NCI-H345 (cell line): Measurements from ENCODE around the gene FGR.

Experiments used
- DNase-seq: peaks from one replicate; lab custom pipeline; 2025; lab: John Stamatoyannopoulos, UW

FGR gene

GRCh38 chr1:27600498-27601175, 34.3 kb downstream of the FGR start:
- DNase-seq: no peak

DNA sequence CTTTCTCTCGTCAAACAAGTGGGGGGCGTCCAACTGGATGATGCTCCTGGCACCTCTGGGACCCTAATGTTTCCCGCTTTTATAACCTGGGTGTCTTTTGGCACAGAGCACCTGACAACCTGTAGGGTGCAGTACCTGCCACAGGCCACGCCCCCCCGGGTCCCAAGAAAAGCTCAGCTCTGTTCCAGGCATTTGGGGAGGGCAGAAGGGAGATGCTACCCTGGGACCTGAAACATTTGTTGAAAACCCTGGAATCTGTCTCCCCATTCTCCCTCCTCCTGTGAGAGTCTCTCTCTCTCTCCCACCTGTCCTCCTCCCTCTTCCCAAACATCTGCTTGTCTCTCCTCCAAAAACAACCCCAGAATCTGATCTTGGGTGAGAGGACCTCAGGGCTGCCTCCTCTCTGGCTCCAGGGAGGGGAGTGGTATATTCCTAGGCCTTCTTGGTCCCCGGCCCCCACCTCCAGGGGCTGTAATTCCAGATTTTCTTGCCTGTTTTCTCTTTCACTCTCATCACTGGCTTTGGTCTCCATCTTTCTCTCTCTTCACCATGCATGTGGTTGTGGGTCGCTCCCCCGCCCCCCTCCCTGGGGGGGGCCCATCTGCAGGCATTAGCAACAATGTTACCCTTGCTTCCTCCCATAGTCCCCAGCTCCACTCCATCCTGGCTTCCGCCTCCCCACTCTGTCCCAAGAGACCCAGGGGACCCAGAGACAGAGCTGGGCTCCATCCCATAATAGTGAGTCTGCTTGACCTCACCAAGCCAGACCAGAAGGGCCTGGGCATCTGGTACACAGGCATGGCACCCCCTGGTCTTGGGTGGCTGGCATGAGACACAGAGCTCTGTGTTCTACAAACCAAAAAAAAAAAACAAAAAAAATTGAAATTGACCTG, 35.1 kb downstream of the FGR start:
- peak; percentile 51 for DNase-seq

GRCh38 chr1:27598902-27599528, 36.0 kb downstream of the FGR start:
- peak; percentile 84 for DNase-seq

DNA sequence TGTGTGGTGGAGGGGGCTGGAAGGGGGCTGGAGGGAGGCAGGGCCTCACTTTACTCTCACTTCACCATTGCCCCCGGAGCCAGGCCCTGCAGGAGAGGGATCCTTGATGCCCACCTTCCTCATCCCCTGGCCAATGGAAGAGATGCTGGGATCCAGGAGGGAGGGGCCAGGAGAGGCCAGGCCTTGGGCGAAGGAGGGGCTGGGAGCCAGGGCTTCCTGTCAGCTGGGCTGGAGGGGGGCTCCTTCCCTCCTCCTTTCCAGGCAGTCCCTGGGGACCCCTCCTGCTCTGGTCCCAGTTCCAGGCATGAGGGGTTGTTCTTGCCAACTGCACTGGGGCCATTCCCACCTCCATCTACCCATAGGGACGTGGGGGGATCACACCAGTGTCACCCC, 36.7 kb downstream of the FGR start:
- DNase-seq: no peak

- no peak for DNase-seq
Observed at GRCh38 chr1:27597516-27598294, 37.3 kb downstream of the FGR start.

DNA sequence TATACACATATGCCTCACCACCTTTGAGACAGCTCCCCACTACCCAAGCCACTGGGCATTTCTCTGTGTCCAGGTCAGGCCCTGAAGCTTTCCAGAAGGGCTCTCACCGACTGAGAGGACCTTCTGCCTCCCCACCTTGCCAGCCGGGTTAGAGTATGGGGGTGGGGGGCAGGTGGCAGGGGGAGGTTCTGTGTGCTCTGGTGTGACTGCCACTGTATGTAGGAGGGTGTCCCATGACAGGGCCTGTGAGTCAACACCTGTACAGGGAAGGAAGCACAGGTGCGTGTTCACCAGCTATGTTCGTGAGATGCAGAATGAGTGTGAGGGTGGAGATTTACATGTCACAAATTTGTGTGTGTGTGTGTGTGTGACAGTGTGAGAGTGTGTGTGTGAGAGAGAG, 38.0 kb downstream of the FGR start:
- no peak for DNase-seq

DNA sequence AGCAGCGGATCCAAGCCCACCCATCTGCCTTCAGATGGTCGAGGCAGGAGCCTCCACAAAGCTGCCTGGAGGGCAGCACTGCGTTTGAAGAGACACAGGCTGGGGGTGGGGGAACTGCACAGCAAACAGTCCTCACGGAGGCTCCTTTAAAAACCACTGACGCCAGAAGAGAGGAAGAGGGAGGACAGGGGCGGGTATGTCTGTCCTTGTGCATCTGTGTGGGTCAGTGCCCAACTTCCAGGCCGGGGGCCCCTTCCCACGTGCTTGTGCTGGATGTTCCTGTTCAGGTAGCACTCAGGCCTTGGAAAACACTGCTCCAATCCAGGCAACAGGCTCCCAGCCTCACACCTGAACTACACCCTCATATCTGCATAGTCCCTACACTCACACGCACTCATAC, 38.7 kb downstream of the FGR start:
- no peak for DNase-seq

DNA sequence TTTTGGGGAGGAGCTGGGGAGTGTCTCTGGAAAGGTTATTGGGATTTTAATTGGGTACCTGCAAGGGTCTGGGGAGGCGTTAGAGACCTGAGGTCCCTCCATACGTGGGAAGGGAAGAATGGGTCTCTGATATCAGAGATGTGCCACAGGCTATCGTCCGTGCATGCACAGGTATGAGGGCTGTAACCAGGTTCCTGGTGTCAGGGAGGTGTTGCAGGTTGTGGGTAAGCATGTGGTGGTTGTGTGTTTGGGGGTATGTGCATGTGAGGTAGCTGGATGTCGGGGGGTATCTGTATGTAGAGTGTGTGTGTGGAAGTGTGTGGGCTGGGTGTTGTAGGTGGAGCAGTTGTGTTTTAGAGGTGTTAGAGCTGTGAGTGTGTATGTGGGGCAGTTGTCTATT, 39.4 kb downstream of the FGR start:
- DNase-seq: no peak

DNA sequence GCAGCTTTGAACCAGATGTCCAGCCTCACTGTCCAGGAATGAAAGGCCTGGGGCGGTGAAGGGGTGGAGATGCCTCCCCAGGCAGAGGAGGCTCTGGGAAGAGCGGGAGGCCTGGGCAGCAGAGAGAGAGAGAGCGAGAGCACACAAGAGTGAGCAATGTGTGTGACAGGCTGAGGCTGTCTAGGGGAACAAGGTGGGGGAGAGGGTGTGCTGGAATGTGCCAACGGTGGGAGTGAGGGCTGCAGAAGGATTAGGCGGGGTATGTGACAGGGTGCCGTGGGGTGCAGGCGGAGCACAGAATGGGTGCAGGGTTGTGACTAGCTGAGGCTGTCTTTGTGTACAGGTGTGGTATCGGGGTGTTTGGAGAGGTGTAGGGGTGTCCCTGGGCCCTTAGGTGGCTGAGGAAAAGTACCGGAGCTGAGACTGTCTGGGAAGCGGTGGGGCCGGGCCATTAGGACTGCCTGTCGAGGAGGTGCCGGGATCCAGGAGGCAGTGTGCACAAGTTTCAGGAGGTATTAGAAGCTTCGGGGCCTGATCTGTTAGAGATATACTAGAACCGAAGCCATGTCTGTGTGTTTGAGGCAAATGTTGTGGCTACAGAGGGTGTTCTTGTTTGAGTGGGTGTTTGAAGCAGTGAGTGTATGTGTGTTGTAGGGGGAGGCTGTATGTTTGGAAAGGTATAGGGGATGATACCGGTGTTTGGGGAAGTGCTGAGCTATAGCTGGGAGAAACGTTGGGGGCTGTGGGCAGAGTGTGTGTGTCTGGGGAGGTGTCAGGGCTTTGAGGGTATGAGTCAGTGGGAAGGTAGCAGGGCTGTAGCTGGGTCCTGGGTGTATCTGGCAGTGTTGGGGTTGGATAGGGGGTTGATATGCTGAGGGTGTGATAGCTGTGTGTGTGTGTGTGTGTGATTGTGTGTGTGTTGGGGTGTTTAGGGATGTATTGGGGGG, 40.1 kb downstream of the FGR start:
- DNase-seq: no peak

- DNase-seq: no peak
Observed at GRCh38 chr1:27593678-27594563, 41.1 kb downstream of the FGR start.

GRCh38 chr1:27592931-27593677, 41.9 kb downstream of the FGR start:
- DNase-seq: no peak

DNA sequence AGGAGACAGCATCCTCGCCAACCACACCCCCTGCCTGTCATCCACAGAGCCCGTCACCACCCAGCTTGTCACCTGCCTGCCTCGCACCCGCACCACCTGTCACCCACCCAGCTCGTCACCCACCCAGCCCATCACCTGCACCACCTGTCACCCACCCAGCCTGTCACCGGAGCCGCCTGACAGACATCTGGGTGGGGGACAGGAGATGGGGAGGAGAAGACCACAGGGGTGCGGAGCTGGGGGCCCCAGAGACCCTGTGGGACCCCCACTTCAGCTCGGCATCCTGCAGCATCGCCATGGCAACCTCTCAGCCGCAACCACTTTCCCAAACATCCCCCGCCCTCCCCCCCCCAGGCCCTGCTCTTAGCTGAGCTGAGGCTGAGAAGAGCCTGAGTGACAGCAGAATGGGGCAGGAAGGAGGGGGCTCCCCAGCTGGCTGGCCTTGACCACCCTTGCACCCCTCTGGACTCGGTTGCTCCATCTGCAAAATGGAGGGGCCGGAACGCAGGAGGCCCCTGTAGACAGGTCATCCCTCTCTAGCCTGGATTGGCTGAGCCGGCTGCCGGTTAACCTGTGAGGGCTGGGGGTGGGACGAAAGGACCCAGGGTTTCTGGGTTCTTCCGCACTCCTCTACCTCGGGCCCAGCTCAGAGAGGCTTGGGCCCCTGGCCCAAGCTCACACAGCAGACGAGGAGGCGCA, 42.6 kb downstream of the FGR start:
- DNase-seq: peak; percentile 67

GRCh38 chr1:27591622-27592021, 43.4 kb downstream of the FGR start:
- peak; percentile 21 for DNase-seq

DNA sequence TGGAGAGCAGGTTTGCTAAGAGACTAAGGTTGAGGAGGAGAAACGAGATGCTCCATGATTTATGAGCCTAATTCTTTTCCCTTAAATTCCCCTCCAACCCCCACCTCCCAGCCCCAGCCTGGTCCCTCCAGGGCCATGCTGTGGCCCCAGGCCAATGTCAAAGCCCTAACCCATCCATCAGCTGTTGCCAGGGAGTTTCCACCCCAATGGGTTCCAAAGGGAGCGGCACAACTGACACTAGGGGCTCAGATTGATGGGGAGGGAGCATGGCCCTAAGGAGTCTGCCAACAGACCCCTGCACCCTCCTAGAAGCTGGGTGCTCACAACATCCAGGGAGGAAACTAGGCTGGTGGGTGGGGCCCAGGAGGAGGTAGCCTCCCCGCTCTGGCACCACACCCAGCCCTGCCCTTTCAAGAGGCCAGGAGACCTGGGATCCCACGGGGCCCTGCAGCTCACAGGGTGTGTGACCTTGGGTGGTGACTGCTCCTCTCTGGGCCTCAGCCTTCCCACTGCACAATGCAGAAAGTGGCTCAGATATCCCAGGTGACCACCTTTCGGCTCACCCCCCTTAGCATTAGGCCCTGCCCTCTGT, 44.0 kb downstream of the FGR start:
- no peak for DNase-seq

GRCh38 chr1:27589841-27590426, 45.1 kb downstream of the FGR start:
- DNase-seq: peak; percentile 91

DNA sequence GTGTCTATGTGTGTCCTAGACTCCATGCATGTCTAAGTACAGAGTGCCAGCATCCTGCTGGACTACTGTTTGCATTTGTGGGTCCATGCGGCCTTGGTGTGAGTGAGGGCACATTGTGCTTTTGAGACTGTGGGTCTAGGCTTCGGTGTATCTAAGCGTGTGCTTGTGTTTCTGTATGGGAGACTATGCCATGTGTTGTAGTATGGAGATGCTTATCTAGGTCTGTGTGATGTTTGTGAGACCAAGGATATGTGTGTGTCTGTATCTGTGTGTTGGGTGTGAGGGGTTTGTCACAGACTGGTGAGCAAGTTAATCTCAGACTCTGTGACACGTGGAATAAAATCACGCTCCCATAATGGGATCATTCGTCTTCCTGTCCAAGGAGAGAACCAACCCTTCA, 45.5 kb downstream of the FGR start:
- DNase-seq: no peak

DNA sequence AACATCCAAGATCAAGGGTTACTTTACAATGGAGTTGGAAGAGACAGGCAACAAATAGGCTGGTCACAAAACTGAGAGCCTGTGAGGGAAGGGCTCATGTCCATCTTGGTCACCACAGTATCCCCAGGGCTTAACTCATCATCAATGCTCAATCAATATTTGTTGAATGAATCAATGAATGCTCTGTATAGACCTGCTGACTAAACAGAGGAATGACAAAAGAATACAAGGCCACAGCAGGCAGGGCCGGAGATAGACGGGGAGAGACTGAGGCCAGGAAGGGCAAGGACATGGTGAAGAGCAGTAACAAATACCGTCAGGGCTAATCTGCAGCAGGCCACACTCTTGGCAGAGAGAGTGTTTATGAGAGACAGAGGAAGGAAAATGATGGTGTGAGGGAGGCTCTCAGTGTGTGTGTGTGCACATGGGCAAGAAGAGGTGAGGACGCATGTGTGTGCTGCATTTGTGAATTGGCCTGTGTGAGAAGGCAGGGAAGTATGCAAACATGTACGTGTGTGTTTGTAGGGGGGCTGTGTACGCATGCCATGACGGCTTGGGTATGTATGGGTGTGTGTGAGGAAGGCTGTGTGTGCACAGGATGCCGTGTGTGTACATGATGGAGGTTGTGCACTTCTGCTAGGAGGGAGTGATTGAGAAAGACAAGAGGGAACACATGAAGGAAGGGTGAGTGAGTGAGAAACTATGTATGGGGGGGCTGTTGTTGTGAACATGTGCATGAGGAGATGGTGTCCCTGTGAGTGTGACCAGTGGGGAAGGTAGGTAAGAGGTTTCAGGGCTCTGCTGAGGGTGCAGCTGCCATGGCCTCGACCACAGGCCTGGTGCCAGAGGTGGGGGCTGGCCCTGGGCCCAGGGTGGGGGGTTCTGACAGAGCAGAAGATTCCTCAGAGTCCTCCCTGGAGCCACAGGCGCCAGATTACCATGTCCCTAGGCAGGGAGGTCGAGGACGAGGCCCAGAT, 46.4 kb downstream of the FGR start:
- no peak for DNase-seq
